NCI-H146 treated with DMSO at 0.1 percent for 48 hours (cell line): ENCODE measurements around the gene SEC22C.

Source experiments
- DNase-seq: peaks from one replicate; lab custom pipeline; 2025; ENCODE audit not compliant: unreplicated experiment; lab: John Stamatoyannopoulos, UW

The SEC22C gene

GRCh38 chr3:42501321-42501680 is 80.5 kb downstream of the SEC22C start:
- DNase-seq = no peak

GRCh38 chr3:42500909-42501308 is 80.9 kb downstream of the SEC22C start:
- no peak for DNase-seq

DNA sequence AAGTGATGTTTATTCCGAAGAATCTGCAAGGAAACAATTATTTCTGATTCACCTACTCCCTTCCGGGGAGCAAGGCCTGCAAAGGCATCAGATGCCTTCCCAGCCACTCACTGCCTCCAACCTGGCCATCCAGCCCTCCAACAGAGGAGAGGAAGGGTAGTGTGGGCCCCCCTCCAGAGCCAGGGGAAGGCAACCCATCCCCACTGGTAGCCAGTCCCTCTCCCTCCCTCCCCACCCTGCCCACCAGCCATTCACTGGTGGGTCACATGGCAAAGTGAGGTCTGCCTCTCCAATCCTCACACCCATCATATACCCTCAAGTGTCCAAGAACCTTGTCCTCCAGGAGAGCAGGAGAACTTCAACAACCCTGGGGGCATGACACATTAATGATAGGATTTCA is 81.7 kb downstream of the SEC22C start:
- DNase-seq = no peak

DNA sequence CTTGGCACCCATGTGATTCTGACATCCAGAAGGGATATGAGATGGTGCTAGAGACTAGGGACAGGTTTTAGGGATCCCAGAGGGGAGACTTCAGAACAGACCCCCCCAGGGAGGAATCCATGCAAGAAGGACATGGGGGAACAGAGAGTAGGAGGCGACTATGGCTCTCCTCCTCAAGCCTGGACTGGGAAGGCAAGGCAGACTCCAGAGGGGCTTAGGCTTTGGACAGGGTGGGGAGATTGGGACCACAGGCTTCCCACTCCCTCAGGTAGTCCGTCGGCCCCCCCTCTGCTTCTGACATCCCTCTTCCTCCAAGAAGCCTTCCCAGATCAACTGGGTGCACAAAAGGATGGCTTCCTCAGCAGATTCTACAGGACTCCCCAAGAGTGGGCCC is 82.3 kb downstream of the SEC22C start:
- no peak for DNase-seq

DNA sequence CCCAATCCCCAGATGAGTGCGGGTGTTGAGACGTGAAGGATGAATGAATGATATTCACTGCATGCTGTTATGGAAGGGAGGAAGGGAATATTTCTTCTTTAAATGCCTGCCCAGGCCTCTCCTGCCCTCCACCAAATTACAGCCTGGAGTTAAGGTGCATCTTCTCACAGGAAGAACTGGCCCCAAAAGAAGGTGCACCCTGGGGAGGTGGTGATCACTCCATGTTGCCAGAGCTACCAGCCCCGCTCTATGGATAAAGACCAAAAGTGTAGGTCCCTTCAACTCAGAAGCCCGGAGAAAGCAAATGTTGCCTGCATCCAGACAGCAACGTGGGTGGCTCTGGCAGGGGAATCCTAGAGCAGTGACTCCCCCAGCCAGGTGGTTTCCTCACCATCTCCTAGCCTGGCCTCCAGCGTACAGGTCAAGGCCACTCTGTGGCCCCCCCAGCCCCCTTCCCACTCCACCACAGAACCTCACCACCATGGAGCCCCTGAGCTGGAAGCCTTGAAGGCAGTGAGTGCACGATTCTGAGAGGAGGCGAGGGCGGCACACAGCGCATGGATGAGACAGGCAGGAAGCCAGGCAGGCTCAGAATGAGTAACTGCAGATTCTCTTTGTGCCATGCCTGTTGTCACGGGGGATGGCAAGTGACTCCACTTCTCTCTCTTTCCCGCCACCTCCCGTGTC is 82.8 kb downstream of the SEC22C start:
- DNase-seq = no peak

DNA sequence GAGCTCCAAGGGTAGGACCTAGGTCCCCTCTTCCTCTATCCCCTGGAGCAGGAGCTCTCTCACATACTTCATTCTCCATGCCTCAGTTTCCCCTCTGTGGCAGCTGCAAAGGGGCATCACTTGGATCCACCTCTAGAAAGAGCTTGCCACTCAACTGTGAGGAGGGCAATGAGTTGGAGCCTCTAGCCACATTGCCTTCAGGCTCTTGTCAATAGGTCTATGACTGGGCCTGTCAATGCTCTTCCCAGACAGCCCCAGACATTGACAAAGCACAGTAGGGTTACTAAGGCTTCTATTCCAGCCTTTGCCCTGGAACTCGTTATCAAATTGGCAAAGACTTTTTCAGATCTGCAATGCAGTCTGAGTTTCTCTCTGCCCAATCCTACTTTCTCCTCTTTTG is 83.7 kb downstream of the SEC22C start:
- DNase-seq = no peak
